Stimulated activated naive CD4-positive, alpha-beta T cell treated with Interleukin-2 at 50 U/mL for 16 hours (primary cell): ENCODE results near the gene ATP6V1C2.
"Not testable (repeated sequence)": the region's sequence is repeated elsewhere in the genome, so short reads cannot be mapped to it uniquely, and the experiment has no call there.

Experiments
- DNase-seq: peaks from one replicate; lab custom pipeline; 2025; lab: John Stamatoyannopoulos, UW

The ATP6V1C2 gene

GRCh38 chr2:10768063-10768507 lies 46.7 kb downstream of the ATP6V1C2 start:
- DNase-seq, result no peak

- DNase-seq, result no peak
Measured at GRCh38 chr2:10770956-10771750, 49.7 kb downstream of the ATP6V1C2 start.

DNA sequence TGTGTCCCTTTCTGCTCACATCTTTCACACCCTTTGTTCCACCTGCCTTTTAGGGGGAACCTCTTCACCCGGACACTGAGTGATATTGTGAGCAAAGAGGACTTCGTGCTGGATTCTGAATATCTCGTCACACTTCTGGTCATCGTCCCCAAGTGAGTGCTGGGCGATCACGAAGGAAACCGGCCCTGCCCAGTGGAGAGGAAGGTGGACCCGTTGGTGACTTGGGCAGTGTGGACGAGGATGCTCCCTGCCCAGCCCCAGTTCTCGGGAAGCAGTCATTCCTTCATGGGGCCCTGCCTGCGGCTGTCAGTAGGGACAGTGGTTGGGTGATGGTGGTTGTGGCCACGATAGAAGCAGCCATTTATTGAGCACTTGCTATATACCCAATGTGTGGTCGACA lies 50.4 kb downstream of the ATP6V1C2 start:
- DNase-seq, result no peak

- DNase-seq, result no peak
Measured at GRCh38 chr2:10772201-10772867, 50.9 kb downstream of the ATP6V1C2 start.

GRCh38 chr2:10772868-10773215 lies 51.4 kb downstream of the ATP6V1C2 start:
- no peak for DNase-seq

- no peak for DNase-seq
Measured at GRCh38 chr2:10773821-10774341, 52.5 kb downstream of the ATP6V1C2 start.

- no peak for DNase-seq
Measured at GRCh38 chr2:10774394-10774793, 53.0 kb downstream of the ATP6V1C2 start.

DNA sequence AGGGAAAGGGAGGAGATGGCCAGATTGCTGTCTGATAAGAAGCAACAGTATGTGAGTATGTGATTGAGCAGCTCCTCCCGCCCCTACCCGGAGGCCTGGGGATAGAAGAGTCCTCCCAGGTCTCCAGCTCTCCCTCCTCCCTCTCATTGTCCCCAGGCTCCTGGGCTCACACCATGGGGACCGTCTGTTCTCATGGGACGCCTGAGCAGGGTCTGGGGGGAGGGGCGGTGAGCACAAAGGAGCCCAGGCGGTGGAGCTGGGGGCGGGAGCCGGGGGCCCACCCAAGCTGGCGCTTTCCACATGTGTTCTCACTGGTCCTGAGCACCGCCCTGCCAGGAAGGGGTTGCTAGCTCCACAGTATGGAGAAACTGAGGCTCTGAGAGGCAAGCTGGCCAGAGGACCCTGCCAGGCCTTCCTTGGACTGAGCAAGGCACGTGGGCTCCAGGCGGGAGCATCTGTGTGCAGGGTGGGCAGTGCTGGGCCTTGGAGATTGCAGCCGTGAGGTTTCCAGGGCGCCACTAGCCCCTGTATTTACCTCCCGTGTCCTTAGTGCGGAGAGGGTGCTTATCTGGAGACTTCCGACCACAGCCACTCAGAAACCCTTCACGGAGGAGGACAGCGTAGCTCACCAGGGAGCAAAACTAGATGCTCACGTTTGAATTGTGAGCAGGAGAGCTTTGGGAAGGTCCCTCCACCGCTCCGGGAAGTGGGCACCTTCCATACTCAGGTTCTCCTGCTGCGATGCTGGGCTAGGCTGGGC lies 53.8 kb downstream of the ATP6V1C2 start:
- DNase-seq, result no peak

- no peak for DNase-seq
Measured at GRCh38 chr2:10775831-10776230, 54.4 kb downstream of the ATP6V1C2 start.

DNA sequence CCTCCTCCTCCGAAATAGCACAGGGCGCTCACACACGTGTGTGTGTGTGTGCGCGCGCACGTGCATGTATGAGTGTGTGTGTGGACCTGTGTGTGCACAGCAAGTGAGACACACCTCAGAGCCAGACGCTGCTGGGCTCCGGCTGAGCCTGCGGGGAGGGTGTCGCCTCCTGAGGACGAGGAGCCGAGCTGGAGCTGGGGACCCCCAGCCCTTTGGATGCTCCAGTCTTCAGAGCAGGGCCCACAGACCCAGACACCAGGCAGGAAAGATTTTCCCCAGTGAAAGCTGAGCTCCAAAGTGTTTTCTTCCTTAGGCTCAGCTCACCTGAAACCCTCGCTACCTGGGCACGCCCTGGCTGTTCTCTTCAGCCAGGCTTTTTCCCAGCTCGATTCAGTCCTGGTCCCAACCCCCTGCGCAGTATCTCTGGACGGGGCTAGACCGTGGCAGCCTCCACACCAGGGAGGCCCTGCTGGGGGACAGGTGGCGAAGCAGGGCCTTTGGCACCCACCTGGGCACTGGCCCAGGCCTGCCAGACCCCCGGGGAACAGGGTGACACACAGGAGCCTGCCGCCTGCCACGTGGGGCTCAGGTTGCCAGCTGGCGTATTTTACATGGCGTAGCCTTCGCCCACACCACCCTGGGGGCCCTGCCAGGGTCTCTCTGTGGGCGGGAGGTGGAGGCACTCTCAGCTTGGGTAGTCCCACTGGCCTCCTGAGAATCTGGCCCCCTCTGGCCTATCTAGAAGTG lies 55.0 kb downstream of the ATP6V1C2 start:
- DNase-seq, result no peak

- no peak for DNase-seq
Measured at GRCh38 chr2:10777111-10777841, 55.8 kb downstream of the ATP6V1C2 start.

- no peak for DNase-seq
Measured at GRCh38 chr2:10777842-10778723, 56.7 kb downstream of the ATP6V1C2 start.

- no peak for DNase-seq
Measured at GRCh38 chr2:10778724-10779115, 57.3 kb downstream of the ATP6V1C2 start.

DNA sequence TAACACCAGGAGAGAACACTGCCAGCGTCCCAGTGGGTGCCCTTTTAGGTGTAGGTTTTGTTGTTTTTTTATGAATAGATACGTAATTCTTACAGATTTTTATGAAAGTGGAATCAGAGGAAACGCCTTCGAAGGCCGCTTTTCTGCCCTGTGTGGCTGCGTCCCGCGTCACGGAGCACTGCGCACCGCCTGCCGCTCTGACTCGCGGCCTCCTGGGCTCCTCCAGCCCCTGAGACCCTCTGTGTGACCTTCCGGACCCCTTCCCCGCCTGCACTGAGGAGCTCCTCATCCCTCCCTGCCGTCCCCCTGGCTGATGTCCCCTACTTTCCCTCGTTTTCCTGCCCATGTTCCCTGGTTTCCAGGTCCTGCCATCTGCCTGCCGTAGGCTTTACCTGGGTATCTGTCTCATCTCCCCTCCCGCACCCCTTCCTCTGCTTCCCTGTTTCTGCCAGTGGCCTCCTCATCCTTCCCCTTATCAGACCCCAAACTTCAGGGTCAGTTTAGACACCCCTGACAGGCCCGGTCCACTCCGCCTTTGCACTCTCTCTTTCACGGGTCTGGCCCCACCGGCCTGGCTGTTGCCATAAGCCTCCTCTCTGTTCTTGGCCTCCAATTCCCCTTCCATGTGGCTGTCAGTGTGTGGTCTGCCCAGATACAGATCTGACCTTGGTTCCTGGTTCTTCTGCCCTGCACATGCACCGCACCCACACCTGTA lies 58.5 kb downstream of the ATP6V1C2 start:
- no peak for DNase-seq

DNA sequence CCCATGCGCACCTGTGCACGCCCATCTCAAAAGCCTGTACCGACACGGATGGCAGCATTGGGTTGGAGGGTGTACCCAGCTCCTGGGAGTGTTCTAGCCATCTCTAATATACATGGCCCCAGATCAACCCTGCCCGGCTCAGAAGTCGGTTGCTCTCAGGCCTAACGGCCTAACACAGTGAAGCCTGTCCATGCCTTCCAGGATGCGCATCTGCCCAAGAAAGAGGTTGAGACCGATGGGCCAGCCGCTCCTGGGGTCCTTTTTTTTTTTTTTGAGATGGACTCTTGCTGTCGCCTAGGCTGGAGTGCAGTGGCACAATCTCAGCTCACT lies 59.0 kb downstream of the ATP6V1C2 start:
- no peak for DNase-seq

DNA sequence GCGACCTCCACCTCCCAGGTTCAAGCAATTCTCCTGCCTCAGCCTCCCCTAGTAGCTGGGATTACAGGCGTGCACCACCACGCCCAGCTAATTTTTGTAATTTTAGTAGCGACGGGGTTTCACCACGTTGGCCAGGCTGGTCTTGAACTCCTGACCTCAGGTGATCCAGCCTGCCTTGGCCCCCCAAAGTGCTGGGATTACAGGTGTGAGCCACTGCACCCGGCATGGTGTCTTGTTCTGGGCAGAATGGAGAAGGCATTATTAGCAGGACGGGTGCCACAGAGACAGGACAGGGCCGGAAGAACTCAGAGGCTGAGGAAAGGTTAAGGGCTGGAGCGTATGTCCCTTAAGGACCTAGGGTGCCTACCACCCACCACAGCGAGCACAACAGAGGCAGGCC lies 59.4 kb downstream of the ATP6V1C2 start:
- DNase-seq, result not testable (repeated sequence)

GRCh38 chr2:10781746-10782145 lies 60.3 kb downstream of the ATP6V1C2 start:
- no peak for DNase-seq

DNA sequence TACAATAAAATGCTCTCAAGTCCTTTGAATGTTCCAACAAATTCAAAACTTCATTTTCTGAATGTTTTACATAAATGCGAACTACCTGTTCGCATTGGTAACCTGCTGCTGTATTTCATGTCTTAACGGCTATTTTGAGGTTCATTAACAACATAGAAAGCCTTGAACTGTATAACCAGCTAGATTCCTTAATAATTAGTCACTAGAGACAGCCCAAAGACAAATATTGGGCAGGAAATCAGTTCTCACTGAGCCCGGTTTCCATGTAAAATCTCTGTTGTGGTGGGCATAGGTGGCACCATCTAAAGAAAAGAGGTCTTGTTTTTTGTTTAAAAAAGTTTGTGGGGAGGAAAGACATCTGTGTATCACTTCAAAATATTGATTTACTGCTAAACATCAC lies 62.0 kb downstream of the ATP6V1C2 start:
- DNase-seq, result no peak

DNA sequence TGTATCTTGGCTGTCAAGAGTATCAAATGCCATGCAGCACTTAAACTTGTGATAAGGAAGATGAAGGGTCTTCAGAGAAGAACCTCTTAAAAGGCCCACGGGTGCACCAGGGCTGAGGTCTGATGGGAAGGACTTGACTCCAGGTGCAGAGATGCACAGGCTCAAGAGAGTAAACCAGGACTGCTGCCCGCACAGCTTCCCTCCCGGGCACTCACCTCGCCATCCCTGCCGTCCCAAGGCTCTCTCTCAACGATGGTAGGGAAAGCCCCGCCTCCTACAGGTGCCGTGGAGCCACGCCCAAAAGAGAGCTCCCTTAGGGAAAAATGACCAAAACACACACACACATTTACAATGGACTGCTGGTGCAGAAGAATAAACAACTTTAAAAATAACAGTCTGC lies 63.3 kb downstream of the ATP6V1C2 start:
- no peak for DNase-seq

GRCh38 chr2:10785260-10785659 lies 63.8 kb downstream of the ATP6V1C2 start:
- DNase-seq, result no peak
